ENCODE results near the gene TSSK1B. TPM values are rescaled to one million over a fixed set of nuclear protein-coding genes. Genes with fewer than 3 reads are reported as not detected.

Gene TSSK1B
- total and polyA plus RNA-seq, 2 of the 8 experiments (the other 6 are each of a cell fraction or from before 2014, with no cell fraction given) = 0.05 TPM; not detected in 1

- H3K4me3 ChIP-seq (ENCODE audit: extremely low read depth in 1 of 4, insufficient read depth in 2 of 4, low read depth in 3 of 4, low read length in 4 of 4) = no peak overlapping the region
- H3K4me1 ChIP-seq (replicated peaks in 1 of 4; ENCODE audit: control insufficient read depth in 3 of 4, insufficient read depth in 4 of 4, low read length in 3 of 4) = peaks cover 0 to 2% (median 0%) of the 10 kb centered on the region in 4 experiments; a peak in 2 of 7 replicates
- H2AFZ ChIP-seq (ENCODE audit: low read length) = no peak overlapping the region
- CTCF ChIA-PET (ENCODE audit: partially characterized antibody) = interaction anchor here (1.1 to 1.5 kb wide), 2 partner anchors 17 to 80 kb away, joined by 3 to 6 read pairs; no protein-coding TSS in a partner anchor
- no peak overlapping the region for H3K14ac ChIP-seq (ENCODE audit: insufficient read length)
- no peak overlapping the region for H2AK5ac ChIP-seq (ENCODE audit: low read depth, low read length)
- no peak for FAIRE-seq
- no peak for DNase-seq (ENCODE audit: low read depth in 1 of 2, low spot score in 2 of 2)
- no peak overlapping the region for H2BK12ac ChIP-seq (ENCODE audit: low read depth, low read length)
- no peak for TF ChIP-seq MAFK (IDR thresholded peaks at IDR 0.05; ENCODE audit: low read depth, low read length)
- no peak for TF ChIP-seq CBX5 (IDR thresholded peaks at IDR 0.05; ENCODE audit: low read depth, low read length)
- TF ChIP-seq HDAC2 (IDR thresholded peaks at IDR 0.05; ENCODE audit: borderline replicate concordance in 1 of 2, low read depth in 2 of 2, low read length in 2 of 2) = no peak
- TF ChIP-seq ATF3 (IDR thresholded peaks at IDR 0.05; ENCODE audit: insufficient read depth, low read depth, low read length) = no peak
- TF ChIP-seq KDM5A (IDR thresholded peaks at IDR 0.05; ENCODE audit: low read length) = no peak
- TF ChIP-seq EZH2 (IDR thresholded peaks at IDR 0.05; ENCODE audit: low read depth, low read length, severe bottlenecking) = no peak
- no peak for TF ChIP-seq BACH1 (IDR thresholded peaks at IDR 0.05; ENCODE audit: low read length)
- TF ChIP-seq POLR2A (IDR thresholded peaks at IDR 0.05; ENCODE audit: control extremely low read depth in 1 of 2, low read depth in 2 of 2, low read length in 2 of 2) = no peak
- TF ChIP-seq SRF (IDR thresholded peaks at IDR 0.05; ENCODE audit: low read depth, low read length) = no peak
- no peak for TF ChIP-seq ASH2L (IDR thresholded peaks at IDR 0.05; ENCODE audit: low read length)
- TF ChIP-seq CEBPB (IDR thresholded peaks at IDR 0.05; ENCODE audit: low read depth, low read length) = no peak
- no peak for TF ChIP-seq KDM1A (IDR thresholded peaks at IDR 0.05; ENCODE audit: borderline replicate concordance, low read length)
- no peak for TF ChIP-seq NRF1 (IDR thresholded peaks at IDR 0.05; ENCODE audit: low read depth, low read length)
- H2BK20ac ChIP-seq (ENCODE audit: low read length) = no peak overlapping the region
- POLR2A ChIA-PET (ENCODE audit: partially characterized antibody) = interaction anchor here (0.9 kb wide), 1 partner anchor 10 kb away, joined by 3 read pairs; no protein-coding TSS in a partner anchor
- peaks cover 0 to 1% (median 0%) of the 10 kb centered on the region in 4 experiments; a peak in 1 of 7 replicates for H3K27me3 ChIP-seq (replicated peaks in 1 of 4; ENCODE audit: control insufficient read depth in 3 of 4, extremely low read depth in 1 of 4, insufficient read depth in 3 of 4, low read length in 3 of 4)
- H3K9me3 ChIP-seq (ENCODE audit: insufficient read depth in 2 of 2, low read depth in 1 of 2, low read length in 1 of 2) = peaks cover 10 to 17% of the 10 kb centered on the region in 2 experiments; a peak in 3 of 4 replicates
- no peak overlapping the region for H3K56ac ChIP-seq (replicated peaks; ENCODE audit: insufficient read length, low read depth, low read length)
- H3K36me3 ChIP-seq (ENCODE audit: control insufficient read depth in 2 of 4, insufficient read depth in 4 of 4, low read length in 3 of 4) = no peaks in the 10 kb centered on the region; a peak in 1 of 8 replicates
- no peak overlapping the region for H4K91ac ChIP-seq (replicated peaks; ENCODE audit: insufficient read length, low read length)
- H3K79me2 ChIP-seq (ENCODE audit: control insufficient read depth in 1 of 2, insufficient read depth in 2 of 2, low read length in 2 of 2) = no peaks in the 10 kb centered on the region
- H4K8ac ChIP-seq (ENCODE audit: extremely low read depth, insufficient read depth, low read length) = no peak overlapping the region
- no peaks in the 10 kb centered on the region for H4K20me1 ChIP-seq (replicated peaks in 1 of 2; ENCODE audit: control insufficient read depth in 1 of 2, insufficient read depth in 2 of 2, low read length in 2 of 2)
- H2BK5ac ChIP-seq (ENCODE audit: low read depth, low read length) = no peak overlapping the region
- H3K23ac ChIP-seq (ENCODE audit: insufficient read length) = no peak overlapping the region
- no peaks in the 10 kb centered on the region for H3K79me1 ChIP-seq (ENCODE audit: low read depth, low read length)
- no peak overlapping the region for H3K27ac ChIP-seq (ENCODE audit: low read depth, low read length)
- no peak overlapping the region for H2BK120ac ChIP-seq (replicated peaks; ENCODE audit: low read depth, low read length)
- H3K9ac ChIP-seq (replicated peaks in 1 of 4; ENCODE audit: extremely low read depth in 1 of 4, low read depth in 3 of 4, low read length in 3 of 4) = no peak overlapping the region
- no peak overlapping the region for H3K18ac ChIP-seq (ENCODE audit: extremely low read depth, low read length)
- no peak overlapping the region for H3K4ac ChIP-seq (replicated peaks; ENCODE audit: insufficient read length, low read depth, low read length)
- no peak overlapping the region for H4K5ac ChIP-seq (ENCODE audit: insufficient read length, low read depth, low read length)
- no peak overlapping the region for H3K4me2 ChIP-seq (ENCODE audit: insufficient read depth in 1 of 2, low read depth in 2 of 2, low read length in 2 of 2)
- no peaks in the 10 kb centered on the region for H3K23me2 ChIP-seq (ENCODE audit: low read depth, low read length)
- no peak overlapping the region for H2BK15ac ChIP-seq (ENCODE audit: low read length)
- 76% methylated on average over 5 of the region's 5 CpGs; no CpG with 5 or more reads in 1 of the 2 experiments for WGBS, 2 experiments (ENCODE audit: extremely low coverage in 1 of 2, insufficient coverage in 1 of 2, insufficient read length in 1 of 2, insufficient replicate concordance in 2 of 2, low coverage in 1 of 2, low lambda C conversion rate in 2 of 2, missing lambda C conversion rate in 1 of 2)
These were observed 39.4 kb upstream of the TSSK1B start for GRCh38 chr5:113474100-113474728.
